ENCODE results near the gene HPSE2.
A peak's percentile ranks its signal among the peaks of the same experiment; 100 is the strongest.

Gene HPSE2

GRCh38 chr10:98659951-98660350 lies 575.7 kb downstream of the HPSE2 start:
- H2AFZ ChIP-seq (ENCODE audit: low read depth, low read length), result no peak overlapping the region
- peaks cover 9% of the 10 kb centered on the region for H3K4me1 ChIP-seq (ENCODE audit: low read length)
- TF ChIP-seq, protein P1, sequence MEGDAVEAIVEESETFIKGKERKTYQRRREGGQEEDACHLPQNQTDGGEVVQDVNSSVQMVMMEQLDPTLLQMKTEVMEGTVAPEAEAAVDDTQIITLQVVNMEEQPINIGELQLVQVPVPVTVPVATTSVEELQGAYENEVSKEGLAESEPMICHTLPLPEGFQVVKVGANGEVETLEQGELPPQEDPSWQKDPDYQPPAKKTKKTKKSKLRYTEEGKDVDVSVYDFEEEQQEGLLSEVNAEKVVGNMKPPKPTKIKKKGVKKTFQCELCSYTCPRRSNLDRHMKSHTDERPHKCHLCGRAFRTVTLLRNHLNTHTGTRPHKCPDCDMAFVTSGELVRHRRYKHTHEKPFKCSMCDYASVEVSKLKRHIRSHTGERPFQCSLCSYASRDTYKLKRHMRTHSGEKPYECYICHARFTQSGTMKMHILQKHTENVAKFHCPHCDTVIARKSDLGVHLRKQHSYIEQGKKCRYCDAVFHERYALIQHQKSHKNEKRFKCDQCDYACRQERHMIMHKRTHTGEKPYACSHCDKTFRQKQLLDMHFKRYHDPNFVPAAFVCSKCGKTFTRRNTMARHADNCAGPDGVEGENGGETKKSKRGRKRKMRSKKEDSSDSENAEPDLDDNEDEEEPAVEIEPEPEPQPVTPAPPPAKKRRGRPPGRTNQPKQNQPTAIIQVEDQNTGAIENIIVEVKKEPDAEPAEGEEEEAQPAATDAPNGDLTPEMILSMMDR (IDR thresholded peaks at IDR 0.05; ENCODE audit: low read depth, low read length), result no peak
- TF ChIP-seq EZH2phosphoT487 (IDR thresholded peaks at IDR 0.05; ENCODE audit: low read depth), result no peak
- no peaks in the 10 kb centered on the region for H3K79me2 ChIP-seq (ENCODE audit: low read length)
- no peak overlapping the region for H3K4me2 ChIP-seq (ENCODE audit: low read length)
- peaks cover 3% of the 10 kb centered on the region for H3K27me3 ChIP-seq (ENCODE audit: low read depth, low read length)
- H4K20me1 ChIP-seq (ENCODE audit: insufficient read depth, low read length), result no peaks in the 10 kb centered on the region
- no peaks in the 10 kb centered on the region for H3K9me3 ChIP-seq (ENCODE audit: insufficient read depth, low read length)
- H3K36me3 ChIP-seq (replicated peaks; ENCODE audit: low read depth, low read length), result no peaks in the 10 kb centered on the region
- H3K27ac ChIP-seq (ENCODE audit: low read length), result no peak overlapping the region
- no peak overlapping the region for H3K9ac ChIP-seq (ENCODE audit: low read length)
- no peak overlapping the region for H3K4me3 ChIP-seq (ENCODE audit: low read length)

- Histone ChIP-seq H3K9ac (ENCODE audit: low read length) (no peak overlapping the region), H2AFZ (ENCODE audit: low read depth, low read length) (no peak overlapping the region), H3K4me2 (ENCODE audit: low read length) (no peak overlapping the region), H3K4me1 (ENCODE audit: low read length) (peaks cover 26% of the 10 kb centered on the region), H4K20me1 (ENCODE audit: insufficient read depth, low read length) (no peaks in the 10 kb centered on the region), H3K27me3 (ENCODE audit: low read depth, low read length) (peaks cover 7% of the 10 kb centered on the region), H3K9me3 (ENCODE audit: insufficient read depth, low read length) (no peaks in the 10 kb centered on the region), H3K79me2 (ENCODE audit: low read length) (no peaks in the 10 kb centered on the region), H3K36me3 (replicated peaks; ENCODE audit: low read depth, low read length) (no peaks in the 10 kb centered on the region), H3K27ac (ENCODE audit: low read length) (no peak overlapping the region), H3K4me3 (ENCODE audit: low read length) (no peak overlapping the region)
- TF ChIP-seq EZH2phosphoT487 (IDR thresholded peaks at IDR 0.05; ENCODE audit: low read depth), result no peak
- TF ChIP-seq, protein P1 (IDR thresholded peaks at IDR 0.05; ENCODE audit: low read depth, low read length), result no peak
Measured at GRCh38 chr10:98655492-98655891, 580.2 kb downstream of the HPSE2 start.

DNA sequence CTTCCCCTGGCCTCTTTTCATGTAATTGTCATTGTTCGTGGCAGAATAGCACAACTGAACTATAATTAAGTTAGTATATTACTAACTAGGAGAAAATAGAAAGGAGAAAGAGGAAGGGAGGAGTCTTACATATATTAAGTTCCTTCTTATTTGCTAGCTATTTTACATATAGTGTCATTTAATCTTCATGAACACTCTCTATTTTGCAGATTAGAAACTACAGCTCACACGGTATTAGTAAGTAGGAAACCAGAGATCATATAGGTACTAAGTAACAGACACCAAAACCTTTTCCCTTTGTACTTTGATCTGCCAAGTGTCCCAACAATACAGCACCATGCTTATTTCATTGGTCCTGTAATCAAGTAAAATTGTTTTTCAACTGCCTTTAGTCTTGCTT lies 586.5 kb downstream of the HPSE2 start:
- peak overlapping the region; percentile 31 for H3K4me2 ChIP-seq (ENCODE audit: low read length)
- no peak overlapping the region for H3K4me3 ChIP-seq (ENCODE audit: low read length)
- peak overlapping the region; percentile 14; the same call in 1 of the 2 replicates for H3K27ac ChIP-seq (ENCODE audit: low read length)
- TF ChIP-seq EZH2phosphoT487 (IDR thresholded peaks at IDR 0.05; ENCODE audit: low read depth), result no peak
- TF ChIP-seq, protein P1 (IDR thresholded peaks at IDR 0.05; ENCODE audit: low read depth, low read length), result no peak
- peaks cover 35% of the 10 kb centered on the region for H3K4me1 ChIP-seq (ENCODE audit: low read length)
- no peaks in the 10 kb centered on the region for H3K79me2 ChIP-seq (ENCODE audit: low read length)
- H3K36me3 ChIP-seq (replicated peaks; ENCODE audit: low read depth, low read length), result no peaks in the 10 kb centered on the region
- no peak overlapping the region for H2AFZ ChIP-seq (ENCODE audit: low read depth, low read length)
- H3K27me3 ChIP-seq (ENCODE audit: low read depth, low read length), result peaks cover 7% of the 10 kb centered on the region; the same call in 1 of the 2 replicates
- H3K9ac ChIP-seq (ENCODE audit: low read length), result no peak overlapping the region
- no peaks in the 10 kb centered on the region for H4K20me1 ChIP-seq (ENCODE audit: insufficient read depth, low read length)
- no peaks in the 10 kb centered on the region for H3K9me3 ChIP-seq (ENCODE audit: insufficient read depth, low read length)

- Histone ChIP-seq H3K27ac (ENCODE audit: low read length) (no peak overlapping the region), H2AFZ (ENCODE audit: low read depth, low read length) (no peak overlapping the region), H3K9ac (ENCODE audit: low read length) (no peak overlapping the region), H3K79me2 (ENCODE audit: low read length) (no peaks in the 10 kb centered on the region), H3K27me3 (ENCODE audit: low read depth, low read length) (0 out of 2 replicates have a peak, but pooled peaks cover 1% of the 10 kb centered on the region), H3K9me3 (ENCODE audit: insufficient read depth, low read length) (no peaks in the 10 kb centered on the region), H3K4me1 (ENCODE audit: low read length) (peaks cover 34% of the 10 kb centered on the region), H3K4me2 (ENCODE audit: low read length) (no peak overlapping the region), H4K20me1 (ENCODE audit: insufficient read depth, low read length) (no peaks in the 10 kb centered on the region), H3K4me3 (ENCODE audit: low read length) (no peak overlapping the region), H3K36me3 (replicated peaks; ENCODE audit: low read depth, low read length) (no peaks in the 10 kb centered on the region)
- TF ChIP-seq, protein P1 (IDR thresholded peaks at IDR 0.05; ENCODE audit: low read depth, low read length), result no peak
- no peak for TF ChIP-seq EZH2phosphoT487 (IDR thresholded peaks at IDR 0.05; ENCODE audit: low read depth)
Measured at GRCh38 chr10:98646998-98647917, 588.4 kb downstream of the HPSE2 start.
